Osteocyte (in vitro differentiated cells): ENCODE results near the gene FILIP1. TPM values are rescaled to one million over a fixed set of nuclear protein-coding genes. Genes with fewer than 3 reads are reported as not detected.

Experiments
- DNase-seq: peaks from one replicate; pipeline ENCODE4 v3.0.0; 2021; ENCODE audit warnings: mixed read lengths; ENCODE audit not compliant: unreplicated experiment; ENCODE audit errors: extremely low spot score
- H3K27ac Mint-ChIP-seq: one replicate; pipeline ENCODE4 v1.8.0; 2021; ENCODE audit warnings: mild to moderate bottlenecking, mixed read lengths; ENCODE audit not compliant: unreplicated experiment
- H3K27me3 Mint-ChIP-seq: one replicate; pipeline ENCODE4 v1.8.0; 2021; ENCODE audit warnings: mixed read lengths; ENCODE audit not compliant: unreplicated experiment
- H3K36me3 Mint-ChIP-seq: one replicate; pipeline ENCODE4 v1.8.0; 2021; ENCODE audit warnings: mixed read lengths; ENCODE audit not compliant: unreplicated experiment
- H3K4me1 Mint-ChIP-seq: one replicate; pipeline ENCODE4 v1.8.0; 2021; ENCODE audit warnings: mixed read lengths; ENCODE audit not compliant: unreplicated experiment
- H3K4me3 Mint-ChIP-seq: one replicate; pipeline ENCODE4 v1.8.0; 2021; ENCODE audit warnings: mild to moderate bottlenecking, moderate library complexity, mixed read lengths; ENCODE audit not compliant: unreplicated experiment
- H3K9me3 Mint-ChIP-seq: one replicate; pipeline ENCODE4 v1.8.0; 2021; ENCODE audit warnings: mixed read lengths; ENCODE audit not compliant: unreplicated experiment
- CTCF ChIP-seq: fragments of 200-600 bp; sonication (generic); IDR thresholded peaks from 2 replicates; pipeline ENCODE4 v1.5.0; 2021; ENCODE audit warnings: antibody characterized with exemption, mild to moderate bottlenecking, moderate library complexity
- total RNA-seq: library from RNA; stranded (reverse); gene quantifications from 2 replicates; pipeline ENCODE4 v1.2.1, GENCODE V29; 2021

The FILIP1 gene
- total RNA-seq, 1 donor from 2014 or later: 0.05 TPM

DNA sequence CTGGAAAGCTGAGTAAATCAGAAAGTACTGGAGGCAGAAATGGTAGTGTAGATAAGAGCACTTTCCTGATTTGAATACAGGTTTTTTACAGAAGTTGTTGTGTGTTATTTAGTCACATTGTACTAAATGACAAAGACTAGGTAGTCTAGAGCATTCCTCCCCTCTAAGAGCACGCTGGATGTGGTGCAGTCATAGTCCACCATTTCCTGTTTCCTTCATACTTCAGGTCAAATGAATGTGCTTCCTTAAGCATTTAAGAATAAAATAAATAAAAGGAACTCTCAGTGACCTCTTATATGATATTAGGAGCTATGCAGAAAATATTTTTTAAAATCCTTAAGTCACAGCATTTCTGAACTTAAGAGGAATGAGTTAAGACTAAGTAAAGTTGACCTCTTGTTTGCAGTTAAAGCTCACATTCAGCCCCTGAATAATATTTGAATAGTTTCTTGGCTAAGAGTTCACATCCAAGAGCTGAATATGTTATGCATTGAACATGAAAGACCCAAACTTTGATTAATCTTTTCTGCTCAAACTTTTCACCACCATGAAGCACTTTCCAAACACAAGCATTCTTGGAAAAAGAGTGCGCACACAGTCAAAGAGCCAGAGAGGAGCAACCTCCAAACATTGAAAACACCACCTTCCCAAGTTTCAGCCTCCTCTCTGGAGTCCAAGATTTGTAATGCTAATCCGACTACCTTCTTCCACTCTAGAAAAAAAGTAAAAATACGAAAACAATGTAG is 155.6 kb downstream of the FILIP1 start:
- peaks cover 5% of the 10 kb centered on the region for H3K9me3 Mint-ChIP-seq
- H3K36me3 Mint-ChIP-seq: no peaks in the 10 kb centered on the region
- peaks cover 6% of the 10 kb centered on the region for H3K27me3 Mint-ChIP-seq
- no peak overlapping the region for H3K27ac Mint-ChIP-seq
- no peaks in the 10 kb centered on the region for H3K4me1 Mint-ChIP-seq
- DNase-seq: no peak
- TF ChIP-seq CTCF: no peak
- H3K4me3 Mint-ChIP-seq: no peak overlapping the region

- Mint-ChIP-seq H3K27me3 (peaks cover 6% of the 10 kb centered on the region), H3K27ac (no peak overlapping the region)
These were observed 159.1 kb downstream of the FILIP1 start for GRCh38 chr6:75334266-75335040.

GRCh38 chr6:75333676-75334200 is 159.9 kb downstream of the FILIP1 start:
- Mint-ChIP-seq H3K9me3 (peaks cover 5% of the 10 kb centered on the region), H3K4me3 (no peak overlapping the region), H3K4me1 (no peaks in the 10 kb centered on the region), H3K36me3 (no peaks in the 10 kb centered on the region), H3K27ac (no peak overlapping the region), H3K27me3 (peaks cover 8% of the 10 kb centered on the region)
- TF ChIP-seq CTCF: no peak
- DNase-seq: no peak

More at GRCh38 chr6:75334266-75335040, 159.1 kb downstream of the FILIP1 start:
- TF ChIP-seq CTCF: no peak
- Mint-ChIP-seq H3K36me3 (no peaks in the 10 kb centered on the region), H3K9me3 (peaks cover 5% of the 10 kb centered on the region), H3K4me3 (no peak overlapping the region), H3K4me1 (no peaks in the 10 kb centered on the region)
- DNase-seq: no peak

- Mint-ChIP-seq H3K4me3 (no peak overlapping the region), H3K36me3 (no peaks in the 10 kb centered on the region), H3K27ac (no peak overlapping the region), H3K4me1 (no peaks in the 10 kb centered on the region), H3K27me3 (peaks cover 12% of the 10 kb centered on the region), H3K9me3 (no peaks in the 10 kb centered on the region)
- TF ChIP-seq CTCF: no peak
- DNase-seq: no peak
These were observed 162.4 kb downstream of the FILIP1 start for GRCh38 chr6:75331151-75331550.

- H3K9me3 Mint-ChIP-seq: peaks cover 4% of the 10 kb centered on the region
- no peak overlapping the region for H3K27ac Mint-ChIP-seq
- peaks cover 16% of the 10 kb centered on the region for H3K27me3 Mint-ChIP-seq
- H3K4me3 Mint-ChIP-seq: no peak overlapping the region
- H3K36me3 Mint-ChIP-seq: no peaks in the 10 kb centered on the region
- H3K4me1 Mint-ChIP-seq: no peaks in the 10 kb centered on the region
- TF ChIP-seq CTCF: no peak
- no peak for DNase-seq
These were observed 163.9 kb downstream of the FILIP1 start for GRCh38 chr6:75329703-75330102.
